IMR-90 (cell line): ENCODE measurements around the gene MADD. TPM values are rescaled to one million over a fixed set of nuclear protein-coding genes. Genes with fewer than 3 reads are reported as not detected.

Experiments
- ATAC-seq: fragments of 200-7000 bp; cut with Tn5 transposase; 2 replicates; pipeline ENCODE4 v1.9.1; 2020; ENCODE audit warnings: low read depth, mild to moderate bottlenecking, moderate library complexity
- BruUV-seq: library from RNA; stranded (reverse); fragments of 400-500 nt; replicated peaks from 2 replicates; lab custom pipeline; 2021; lab: Mats Ljungman, UMichigan
- CTCF ChIA-PET: fragments of 300-600 bp; formaldehyde crosslinking; extraction: SDS; loops from one replicate; lab custom pipeline; 2021; ENCODE audit warnings: antibody characterized with exemption; lab: Yijun Ruan, JAX
- POLR2A ChIA-PET: fragments of 300-600 bp; sonication (Branson Sonifier 250); formaldehyde crosslinking; loops from one replicate; lab custom pipeline; 2022; ENCODE audit warnings: antibody characterized with exemption; ENCODE audit not compliant: unreplicated experiment; lab: Charles Lee
- DNase-seq: peaks from one replicate; pipeline ENCODE4 v3.0.0; 2013
- H2AFZ ChIP-seq: replicated peaks from 2 replicates; pipeline ENCODE3; 2013; ENCODE audit warnings: low read length, mild to moderate bottlenecking; ENCODE audit not compliant: poor library complexity
- H2AK5ac ChIP-seq: 2 replicates; pipeline ENCODE4 v1.6.1; 2013; ENCODE audit warnings: low read depth, low read length, inconsistent platforms
- H2AK9ac ChIP-seq: replicated peaks from 2 replicates; pipeline ENCODE3; 2013; ENCODE audit warnings: mild to moderate bottlenecking, low read depth, low read length, moderate library complexity; ENCODE audit not compliant: poor library complexity
- H2BK120ac ChIP-seq: 2 replicates; pipeline ENCODE4 v1.6.1; 2013; ENCODE audit warnings: low read depth, low read length, inconsistent platforms
- H2BK15ac ChIP-seq: 3 replicates; pipeline ENCODE4 v1.6.1; 2013; ENCODE audit warnings: low read depth, low read length, inconsistent platforms
- H2BK20ac ChIP-seq: 2 replicates; pipeline ENCODE4 v1.6.1; 2013; ENCODE audit warnings: low read depth, mild to moderate bottlenecking, inconsistent platforms, low read length, moderate library complexity
- H2BK5ac ChIP-seq: 2 replicates; pipeline ENCODE4 v1.6.1; 2013; ENCODE audit warnings: mild to moderate bottlenecking, low read depth, low read length, inconsistent platforms; ENCODE audit not compliant: poor library complexity, severe bottlenecking
- H3K14ac ChIP-seq: replicated peaks from 2 replicates; pipeline ENCODE4 v1.6.1; 2013; ENCODE audit warnings: low read depth, low read length, inconsistent platforms
- H3K18ac ChIP-seq: 2 replicates; pipeline ENCODE4 v1.6.1; 2013; ENCODE audit warnings: low read depth, low read length, control low read depth
- H3K23ac ChIP-seq: 2 replicates; pipeline ENCODE4 v1.6.1; 2013; ENCODE audit warnings: low read depth, low read length, inconsistent platforms
- H3K27ac ChIP-seq: 2 replicates; pipeline ENCODE4 v1.5.1; 2013; ENCODE audit warnings: mild to moderate bottlenecking, control low read depth, low read length; ENCODE audit not compliant: insufficient read depth
- H3K27me3 ChIP-seq: 2 replicates; pipeline ENCODE4 v1.6.1; 2013; ENCODE audit warnings: low read length; ENCODE audit not compliant: control insufficient read depth, insufficient read depth
- H3K36me3 ChIP-seq: 2 replicates; pipeline ENCODE4 v1.6.1; 2013; ENCODE audit warnings: low read length, mixed read lengths; ENCODE audit not compliant: control insufficient read depth, insufficient read depth
- H3K4ac ChIP-seq: 2 replicates; pipeline ENCODE4 v1.6.1; 2013; ENCODE audit warnings: low read depth, low read length, inconsistent platforms
- H3K4me1 ChIP-seq: 2 replicates; pipeline ENCODE4 v1.6.1; 2013; ENCODE audit warnings: low read length, mixed read lengths; ENCODE audit not compliant: control insufficient read depth, insufficient read depth
- H3K4me2 ChIP-seq: 2 replicates; pipeline ENCODE4 v1.6.1; 2013; ENCODE audit warnings: low read depth, mild to moderate bottlenecking, control low read depth, low read length, moderate library complexity
- H3K4me3 ChIP-seq: 2 replicates; pipeline ENCODE4 v1.5.1; 2013; ENCODE audit warnings: low read depth, mild to moderate bottlenecking, control low read depth, low read length, moderate library complexity; ENCODE audit not compliant: insufficient read depth
- H3K56ac ChIP-seq: 2 replicates; pipeline ENCODE4 v1.6.1; 2013; ENCODE audit warnings: low read length, inconsistent platforms; ENCODE audit not compliant: insufficient read depth; ENCODE audit errors: extremely low read depth
- H3K79me1 ChIP-seq, 2 experiments: 2 replicates each; pipeline ENCODE4 v1.6.1; 2013; ENCODE audit warnings: low read length in 2 of 2, inconsistent platforms in 1 of 2, low read depth in 1 of 2
- H3K9ac ChIP-seq: 2 replicates; pipeline ENCODE4 v1.6.1; 2013; ENCODE audit warnings: low read depth, low read length, control low read depth
- H3K9me1 ChIP-seq: 2 replicates; pipeline ENCODE4 v1.6.1; 2013; ENCODE audit warnings: low read length, inconsistent platforms; ENCODE audit not compliant: insufficient read depth
- H3K9me3 ChIP-seq: 2 replicates; pipeline ENCODE4 v1.6.1; 2013; ENCODE audit warnings: low read length; ENCODE audit not compliant: control insufficient read depth, insufficient read depth
- H4K20me1 ChIP-seq: 2 replicates; pipeline ENCODE4 v1.6.1; 2013; ENCODE audit warnings: low read length, inconsistent platforms; ENCODE audit not compliant: insufficient read depth
- H4K5ac ChIP-seq: 2 replicates; pipeline ENCODE4 v1.6.1; 2013; ENCODE audit warnings: mild to moderate bottlenecking, low read depth, low read length, control low read depth
- H4K8ac ChIP-seq, 2 experiments: 2 replicates each; pipeline ENCODE4 v1.6.1; 2013; ENCODE audit warnings: low read depth in 2 of 2, low read length in 2 of 2, control low read depth in 1 of 2, inconsistent platforms in 1 of 2
- H4K91ac ChIP-seq: 2 replicates; pipeline ENCODE4 v1.6.1; 2013; ENCODE audit warnings: low read depth, low read length, inconsistent platforms; ENCODE audit not compliant: insufficient read depth
- CHD1 ChIP-seq: IDR thresholded peaks from 2 replicates; pipeline ENCODE4 v1.6.1; 2012; ENCODE audit warnings: low read depth, low read length, improper control_type of control experiment
- POLR2A ChIP-seq: IDR thresholded peaks from 2 replicates; pipeline ENCODE4 v1.6.1; 2012; ENCODE audit warnings: mild to moderate bottlenecking, low read depth, low read length
- RAD21 ChIP-seq: IDR thresholded peaks from 2 replicates; pipeline ENCODE4 v1.6.1; 2012; ENCODE audit warnings: low read length, improper control_type of control experiment
- WGBS, 2 experiments: methylation state at CpG; one replicate each; pipeline versions ENCODE4 v1.1.5 to v1.1.7; 2013; ENCODE audit warnings: missing lambda C conversion rate in 2 of 2; ENCODE audit not compliant: insufficient read length in 1 of 2; ENCODE audit errors: extremely low coverage in 2 of 2; 5-methylcytosine and 5-hydroxymethylcytosine counted together
- dilution Hi-C: fragments of 300-500 bp; cut with HindIII; formaldehyde crosslinking; loops from one replicate; pipeline ENCODE4 v1.14.3; 2018; ENCODE audit warnings: low sequenced_read_pairs; ENCODE audit not compliant: unreplicated experiment
- in situ Hi-C: fragments of 300-500 bp; cut with MboI; formaldehyde crosslinking; loops from 3 replicates; pipeline ENCODE4 v1.14.3; 2019; ENCODE audit warnings: low sequenced_read_pairs, inconsistent platforms, mixed read lengths
- intact Hi-C: fragments of 100-400 bp; cut with micrococcal nuclease; formaldehyde crosslinking; loops from 2 replicates; pipeline ENCODE4 v1.10.0; 2022
- polyA plus RNA-seq, 3 experiments: library from polyadenylated mRNA; depleted of rRNA; stranded (reverse); fragments of >200 nt; gene quantifications; 2 replicates each; pipeline ENCODE4 v1.2.3, GENCODE V29; 2012; ENCODE audit warnings: low replicate concordance in 1 of 3
- total RNA-seq: library from RNA; depleted of rRNA; stranded (reverse); fragments of >200 nt; gene quantifications from 2 replicates; pipeline ENCODE4 v1.2.3, GENCODE V29; 2012

MADD gene
- total and polyA plus RNA-seq, 2 of the 4 experiments (the other 2 are of a cell fraction): 13.3 to 16.4 TPM

- intact Hi-C loops: no loop called here
- WGBS, 2 experiments: 100% methylated on average over 1 of the region's 13 CpGs; no CpG with 5 or more reads in 1 of the 2 experiments
Measured at GRCh38 chr11:47327025-47327424, 57.1 kb downstream of the MADD start.

More at GRCh38 chr11:47327025-47327424, 57.1 kb downstream of the MADD start:
- no peak overlapping the region for H3K23ac ChIP-seq
- no peak overlapping the region for H2BK20ac ChIP-seq
- 0 out of 2 replicates have a peak, but pooled peaks cover 3% of the 10 kb centered on the region for H3K9me1 ChIP-seq
- in situ Hi-C loops (no loop called here), dilution Hi-C loops (no loop called here)
- no peaks in the 10 kb centered on the region for H3K79me1 ChIP-seq
- ChIA-PET CTCF (no interaction called here), POLR2A (no interaction called here)
- no peak overlapping the region for H3K4me2 ChIP-seq
- DNase-seq (no peak), ATAC-seq (no peak)
- no peak overlapping the region for H4K91ac ChIP-seq
- no peak overlapping the region for H3K14ac ChIP-seq
- no peaks in the 10 kb centered on the region for H3K27me3 ChIP-seq
- H2BK5ac ChIP-seq: no peak overlapping the region
- TF ChIP-seq RAD21 (no peak), POLR2A (no peak), CHD1 (no peak)
- peaks cover 50% of the 10 kb centered on the region for H3K36me3 ChIP-seq
- H2AFZ ChIP-seq: no peak overlapping the region
- H3K9ac ChIP-seq: no peak overlapping the region
- 0 out of 2 replicates have a peak, but pooled peaks cover 2% of the 10 kb centered on the region for H3K4me1 ChIP-seq
- H3K4ac ChIP-seq: no peak overlapping the region
- no TSS peak for BruUV-seq
- no peak overlapping the region for H2AK9ac ChIP-seq
- no peak overlapping the region for H3K27ac ChIP-seq
- no peak overlapping the region for H2BK15ac ChIP-seq
- no peak overlapping the region for H3K56ac ChIP-seq
- no peak overlapping the region for H4K8ac ChIP-seq
- no peak overlapping the region for H3K4me3 ChIP-seq
- no peak overlapping the region for H4K5ac ChIP-seq
- no peaks in the 10 kb centered on the region for H4K20me1 ChIP-seq
- H2BK120ac ChIP-seq: no peak overlapping the region
- no peaks in the 10 kb centered on the region for H3K9me3 ChIP-seq
- H2AK5ac ChIP-seq: no peak overlapping the region
- no peak overlapping the region for H3K18ac ChIP-seq
